Activated CD8-positive, alpha-beta T cell treated with anti-CD3 and anti-CD28 coated beads for 36 hours (primary cell): ENCODE data around the gene FLACC1. TPM values are rescaled to one million over a fixed set of nuclear protein-coding genes. Genes with fewer than 3 reads are reported as not detected.

Source experiments
- ATAC-seq: fragments of 200-7000 bp; cut with Tn5 transposase; one replicate; pipeline ENCODE4 v1.10.0; 2021; ENCODE audit warnings: mild to moderate bottlenecking, moderate library complexity
- CTCF ChIA-PET: fragments of 350-600 bp; sonication (Branson Sonifier 250); formaldehyde crosslinking; loops from one replicate; lab custom pipeline; 2021; ENCODE audit warnings: antibody characterized with exemption; lab: Charles Lee
- POLR2A ChIA-PET: fragments of 350-600 bp; sonication (Branson Sonifier 250); formaldehyde crosslinking; loops from one replicate; lab custom pipeline; 2021; ENCODE audit warnings: antibody characterized with exemption; lab: Charles Lee
- DNase-seq: peaks from one replicate; pipeline ENCODE4 v3.0.0-alpha.2; 2020
- H3K27ac Mint-ChIP-seq: one replicate; pipeline ENCODE4 v1.8.0; 2021; ENCODE audit warnings: mild to moderate bottlenecking, mixed read lengths
- H3K27me3 Mint-ChIP-seq: one replicate; pipeline ENCODE4 v1.8.0; 2021; ENCODE audit warnings: mixed read lengths
- H3K36me3 Mint-ChIP-seq: one replicate; pipeline ENCODE4 v1.8.0; 2021; ENCODE audit warnings: low read depth, mixed read lengths
- H3K4me1 Mint-ChIP-seq: one replicate; pipeline ENCODE4 v1.8.0; 2021; ENCODE audit warnings: low read depth, mixed read lengths
- H3K4me3 Mint-ChIP-seq: one replicate; pipeline ENCODE4 v1.8.0; 2021; ENCODE audit warnings: mild to moderate bottlenecking, moderate library complexity, mixed read lengths
- H3K9me3 Mint-ChIP-seq: one replicate; pipeline ENCODE4 v1.8.0; 2021; ENCODE audit warnings: mixed read lengths
- intact Hi-C: fragments of 100-400 bp; cut with micrococcal nuclease; formaldehyde crosslinking; loops from one replicate; pipeline ENCODE4 v1.10.0; 2022
- total RNA-seq, 2 experiments: library from RNA; stranded (reverse); gene quantifications; one replicate each; pipeline ENCODE4 v1.2.3, GENCODE V29; 2021
- TF ChIP-seq, protein P1 (sequence below): fragments of 200-600 bp; IDR thresholded peaks from one replicate; pipeline ENCODE4 v1.8.0; 2022; ENCODE audit warnings: antibody characterized with exemption, mild to moderate bottlenecking

FLACC1 gene
- total RNA-seq, 2 experiments from 2014 or later: 0.59 to 0.76 TPM

DNA sequence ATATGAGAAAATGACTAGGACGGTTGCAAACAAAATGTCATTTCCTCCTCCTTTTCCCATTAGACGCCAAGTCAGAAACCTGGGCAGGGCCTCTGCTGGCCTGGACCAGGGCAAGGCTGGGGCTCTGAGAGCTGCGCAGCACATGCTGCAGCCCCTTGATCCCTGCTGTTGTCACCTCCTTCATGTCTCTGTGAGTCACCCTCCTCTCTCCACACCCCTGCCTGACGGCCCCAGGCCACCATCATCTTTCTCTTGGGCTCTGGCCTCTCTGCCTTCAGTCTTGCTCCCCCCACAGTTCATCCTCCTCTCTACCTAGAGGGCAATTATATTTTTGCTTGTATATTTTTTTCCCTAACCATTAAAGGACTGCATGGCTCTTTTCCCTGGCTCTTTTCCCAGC, 10.0 kb downstream of the FLACC1 start:
- Mint-ChIP-seq H3K27ac (no peak overlapping the region), H3K4me1 (no peaks in the 10 kb centered on the region), H3K36me3 (peaks cover 7% of the 10 kb centered on the region), H3K27me3 (no peaks in the 10 kb centered on the region), H3K4me3 (no peak overlapping the region), H3K9me3 (no peaks in the 10 kb centered on the region)
- POLR2A ChIA-PET: no interaction called here
- TF ChIP-seq, protein P1, sequence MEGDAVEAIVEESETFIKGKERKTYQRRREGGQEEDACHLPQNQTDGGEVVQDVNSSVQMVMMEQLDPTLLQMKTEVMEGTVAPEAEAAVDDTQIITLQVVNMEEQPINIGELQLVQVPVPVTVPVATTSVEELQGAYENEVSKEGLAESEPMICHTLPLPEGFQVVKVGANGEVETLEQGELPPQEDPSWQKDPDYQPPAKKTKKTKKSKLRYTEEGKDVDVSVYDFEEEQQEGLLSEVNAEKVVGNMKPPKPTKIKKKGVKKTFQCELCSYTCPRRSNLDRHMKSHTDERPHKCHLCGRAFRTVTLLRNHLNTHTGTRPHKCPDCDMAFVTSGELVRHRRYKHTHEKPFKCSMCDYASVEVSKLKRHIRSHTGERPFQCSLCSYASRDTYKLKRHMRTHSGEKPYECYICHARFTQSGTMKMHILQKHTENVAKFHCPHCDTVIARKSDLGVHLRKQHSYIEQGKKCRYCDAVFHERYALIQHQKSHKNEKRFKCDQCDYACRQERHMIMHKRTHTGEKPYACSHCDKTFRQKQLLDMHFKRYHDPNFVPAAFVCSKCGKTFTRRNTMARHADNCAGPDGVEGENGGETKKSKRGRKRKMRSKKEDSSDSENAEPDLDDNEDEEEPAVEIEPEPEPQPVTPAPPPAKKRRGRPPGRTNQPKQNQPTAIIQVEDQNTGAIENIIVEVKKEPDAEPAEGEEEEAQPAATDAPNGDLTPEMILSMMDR: no peak
- intact Hi-C loops: no loop called here
- ATAC-seq (no peak), DNase-seq (no peak)
- CTCF ChIA-PET: no interaction called here

- intact Hi-C loops: no loop called here
These were observed 11.4 kb downstream of the FLACC1 start for GRCh38 chr2:201345625-201346213.

GRCh38 chr2:201344663-201345366, 12.3 kb downstream of the FLACC1 start:
- Mint-ChIP-seq H3K27me3 (no peaks in the 10 kb centered on the region), H3K4me1 (no peaks in the 10 kb centered on the region), H3K36me3 (peaks cover 12% of the 10 kb centered on the region), H3K27ac (no peak overlapping the region), H3K4me3 (no peak overlapping the region), H3K9me3 (peaks cover 2% of the 10 kb centered on the region)
- ATAC-seq (no peak), DNase-seq (no peak)
- TF ChIP-seq, protein P1: no peak
- POLR2A ChIA-PET: no interaction called here
- CTCF ChIA-PET: interaction anchor here (1.0 to 2.1 kb wide), 3 partner anchors 10 to 112 kb away, joined by 3 to 8 read pairs (median 4); no protein-coding TSS in a partner anchor
- intact Hi-C loops: no loop called here

More at GRCh38 chr2:201345625-201346213, 11.4 kb downstream of the FLACC1 start:
- ChIA-PET POLR2A (no interaction called here), CTCF (interaction anchor here (0.9 to 1.3 kb wide), 3 partner anchors 19 to 113 kb away, joined by 3 to 4 read pairs (median 4); no protein-coding TSS in a partner anchor)
- Mint-ChIP-seq H3K4me1 (no peaks in the 10 kb centered on the region), H3K27me3 (no peaks in the 10 kb centered on the region), H3K36me3 (peaks cover 9% of the 10 kb centered on the region), H3K4me3 (no peak overlapping the region), H3K27ac (no peak overlapping the region), H3K9me3 (peaks cover 2% of the 10 kb centered on the region)
- ATAC-seq: no peak
- DNase-seq: no peak
- TF ChIP-seq, protein P1: no peak

GRCh38 chr2:201343559-201343958, 13.6 kb downstream of the FLACC1 start:
- TF ChIP-seq, protein P1: no peak
- Mint-ChIP-seq H3K4me3 (no peak overlapping the region), H3K36me3 (peaks cover 14% of the 10 kb centered on the region), H3K27ac (no peak overlapping the region), H3K4me1 (no peaks in the 10 kb centered on the region), H3K27me3 (no peaks in the 10 kb centered on the region), H3K9me3 (peaks cover 8% of the 10 kb centered on the region)
- ChIA-PET CTCF (interaction anchor here (0.9 to 2.1 kb wide), 3 partner anchors 8 to 21 kb away, joined by 3 to 8 read pairs (median 3); no protein-coding TSS in a partner anchor), POLR2A (interaction anchor here (1.1 to 1.2 kb wide), 2 partner anchors 9 to 38 kb away, joined by 3 read pairs; no protein-coding TSS in a partner anchor)
- no peak for DNase-seq
- intact Hi-C loops: no loop called here
- no peak for ATAC-seq

DNA sequence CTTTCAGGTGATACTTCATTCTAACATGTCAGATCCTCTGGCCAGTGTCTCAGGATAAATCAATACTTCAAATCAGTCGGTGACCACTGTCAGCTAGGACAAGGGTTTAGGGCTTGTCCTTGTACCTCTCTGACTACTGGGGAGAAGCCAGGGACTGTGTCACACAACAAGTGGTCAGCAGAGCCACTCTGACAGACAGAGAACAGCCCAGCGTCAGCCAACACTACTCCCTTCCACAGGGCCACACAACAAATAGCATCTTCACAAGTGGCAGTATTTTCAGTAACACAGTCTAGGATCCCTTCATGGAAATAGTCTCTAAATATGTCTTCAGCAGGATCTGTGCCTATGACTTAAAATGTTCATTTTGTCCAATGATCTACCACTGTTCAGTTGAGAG, 14.2 kb downstream of the FLACC1 start:
- ATAC-seq (no peak), DNase-seq (no peak)
- TF ChIP-seq, protein P1: no peak
- no peaks in the 10 kb centered on the region for H3K4me1 Mint-ChIP-seq
- CTCF ChIA-PET: interaction anchor here (2.1 kb wide), 1 partner anchor 22 kb away, joined by 8 read pairs; no protein-coding TSS in a partner anchor
- intact Hi-C loops: no loop called here
- peaks cover 14% of the 10 kb centered on the region for H3K36me3 Mint-ChIP-seq
- H3K27me3 Mint-ChIP-seq: no peaks in the 10 kb centered on the region
- H3K4me3 Mint-ChIP-seq: no peak overlapping the region
- peaks cover 8% of the 10 kb centered on the region for H3K9me3 Mint-ChIP-seq
- POLR2A ChIA-PET: no interaction called here
- H3K27ac Mint-ChIP-seq: no peak overlapping the region
